ENCODE results near the gene ARHGEF28.

The ARHGEF28 gene

DNA sequence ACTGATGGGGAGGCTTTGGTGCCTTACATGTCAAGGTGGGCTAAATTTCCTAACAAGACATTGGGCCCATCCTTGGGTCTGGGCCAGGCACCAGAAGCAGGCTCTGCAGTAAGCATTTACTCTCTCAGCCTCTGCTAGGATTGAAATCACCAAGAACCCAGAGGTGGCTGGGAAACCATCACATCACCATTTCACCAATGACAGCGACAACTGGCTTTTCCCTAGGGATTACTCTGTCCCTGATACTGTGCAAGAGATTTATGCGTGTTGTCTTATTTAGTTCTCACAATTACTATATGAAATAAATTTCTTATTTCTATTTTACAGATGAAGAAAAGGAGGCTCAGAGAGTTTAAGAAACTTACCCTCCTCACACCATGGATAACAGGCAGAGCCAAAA is 342.2 kb downstream of the ARHGEF28 start:
- TF ChIP-seq PPARA (CRISPR knock-in tag; IDR thresholded peaks at IDR 0.05; ENCODE audit: borderline replicate concordance) (no peak), OSR1 (CRISPR knock-in tag; IDR thresholded peaks at IDR 0.05) (no peak), ESRRG (CRISPR knock-in tag; IDR thresholded peaks at IDR 0.05) (no peak)
- TF ChIP-seq, protein P1, sequence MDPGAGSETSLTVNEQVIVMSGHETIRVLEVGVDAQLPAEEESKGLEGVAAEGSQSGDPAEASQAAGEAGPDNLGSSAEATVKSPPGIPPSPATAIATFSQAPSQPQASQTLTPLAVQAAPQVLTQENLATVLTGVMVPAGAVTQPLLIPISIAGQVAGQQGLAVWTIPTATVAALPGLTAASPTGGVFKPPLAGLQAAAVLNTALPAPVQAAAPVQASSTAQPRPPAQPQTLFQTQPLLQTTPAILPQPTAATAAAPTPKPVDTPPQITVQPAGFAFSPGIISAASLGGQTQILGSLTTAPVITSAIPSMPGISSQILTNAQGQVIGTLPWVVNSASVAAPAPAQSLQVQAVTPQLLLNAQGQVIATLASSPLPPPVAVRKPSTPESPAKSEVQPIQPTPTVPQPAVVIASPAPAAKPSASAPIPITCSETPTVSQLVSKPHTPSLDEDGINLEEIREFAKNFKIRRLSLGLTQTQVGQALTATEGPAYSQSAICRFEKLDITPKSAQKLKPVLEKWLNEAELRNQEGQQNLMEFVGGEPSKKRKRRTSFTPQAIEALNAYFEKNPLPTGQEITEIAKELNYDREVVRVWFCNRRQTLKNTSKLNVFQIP (CRISPR knock-in tag; IDR thresholded peaks at IDR 0.05; ENCODE audit: borderline replicate concordance, low read depth) = no peak
- ATAC-seq = no peak

DNA sequence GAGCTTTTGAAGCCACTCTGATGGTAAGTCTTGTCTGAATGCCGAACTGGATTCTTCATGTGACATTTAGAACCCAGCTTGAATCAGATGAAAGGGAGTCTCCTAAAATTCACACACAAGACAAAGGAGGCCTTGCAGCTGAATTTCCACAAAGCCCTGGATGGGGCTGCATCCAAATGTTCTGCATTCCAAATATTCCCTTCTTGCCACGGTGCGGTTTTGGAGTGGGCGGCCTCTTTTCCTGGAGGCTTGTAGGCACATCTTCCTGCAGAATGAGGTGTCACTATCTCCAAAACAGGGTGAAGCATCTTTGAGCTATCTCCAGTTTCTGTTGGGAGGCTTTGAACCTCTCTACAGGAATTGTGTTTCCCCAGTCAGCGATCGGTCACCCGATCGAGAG is 342.7 kb downstream of the ARHGEF28 start:
- TF ChIP-seq, protein P1 (CRISPR knock-in tag; IDR thresholded peaks at IDR 0.05; ENCODE audit: borderline replicate concordance, low read depth) = no peak
- TF ChIP-seq, protein P2, sequence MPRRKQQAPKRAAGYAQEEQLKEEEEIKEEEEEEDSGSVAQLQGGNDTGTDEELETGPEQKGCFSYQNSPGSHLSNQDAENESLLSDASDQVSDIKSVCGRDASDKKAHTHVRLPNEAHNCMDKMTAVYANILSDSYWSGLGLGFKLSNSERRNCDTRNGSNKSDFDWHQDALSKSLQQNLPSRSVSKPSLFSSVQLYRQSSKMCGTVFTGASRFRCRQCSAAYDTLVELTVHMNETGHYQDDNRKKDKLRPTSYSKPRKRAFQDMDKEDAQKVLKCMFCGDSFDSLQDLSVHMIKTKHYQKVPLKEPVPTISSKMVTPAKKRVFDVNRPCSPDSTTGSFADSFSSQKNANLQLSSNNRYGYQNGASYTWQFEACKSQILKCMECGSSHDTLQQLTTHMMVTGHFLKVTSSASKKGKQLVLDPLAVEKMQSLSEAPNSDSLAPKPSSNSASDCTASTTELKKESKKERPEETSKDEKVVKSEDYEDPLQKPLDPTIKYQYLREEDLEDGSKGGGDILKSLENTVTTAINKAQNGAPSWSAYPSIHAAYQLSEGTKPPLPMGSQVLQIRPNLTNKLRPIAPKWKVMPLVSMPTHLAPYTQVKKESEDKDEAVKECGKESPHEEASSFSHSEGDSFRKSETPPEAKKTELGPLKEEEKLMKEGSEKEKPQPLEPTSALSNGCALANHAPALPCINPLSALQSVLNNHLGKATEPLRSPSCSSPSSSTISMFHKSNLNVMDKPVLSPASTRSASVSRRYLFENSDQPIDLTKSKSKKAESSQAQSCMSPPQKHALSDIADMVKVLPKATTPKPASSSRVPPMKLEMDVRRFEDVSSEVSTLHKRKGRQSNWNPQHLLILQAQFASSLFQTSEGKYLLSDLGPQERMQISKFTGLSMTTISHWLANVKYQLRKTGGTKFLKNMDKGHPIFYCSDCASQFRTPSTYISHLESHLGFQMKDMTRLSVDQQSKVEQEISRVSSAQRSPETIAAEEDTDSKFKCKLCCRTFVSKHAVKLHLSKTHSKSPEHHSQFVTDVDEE (CRISPR knock-in tag; IDR thresholded peaks at IDR 0.05) = no peak
- no peak for TF ChIP-seq ZNF70 (CRISPR knock-in tag; IDR thresholded peaks at IDR 0.05)
- no peak for TF ChIP-seq ZFP3 (CRISPR knock-in tag; IDR thresholded peaks at IDR 0.05)
- TF ChIP-seq TCF4 (CRISPR knock-in tag; IDR thresholded peaks at IDR 0.05; ENCODE audit: borderline replicate concordance) = no peak
- TF ChIP-seq ESRRG (CRISPR knock-in tag; IDR thresholded peaks at IDR 0.05) = no peak
- TF ChIP-seq, protein P3, sequence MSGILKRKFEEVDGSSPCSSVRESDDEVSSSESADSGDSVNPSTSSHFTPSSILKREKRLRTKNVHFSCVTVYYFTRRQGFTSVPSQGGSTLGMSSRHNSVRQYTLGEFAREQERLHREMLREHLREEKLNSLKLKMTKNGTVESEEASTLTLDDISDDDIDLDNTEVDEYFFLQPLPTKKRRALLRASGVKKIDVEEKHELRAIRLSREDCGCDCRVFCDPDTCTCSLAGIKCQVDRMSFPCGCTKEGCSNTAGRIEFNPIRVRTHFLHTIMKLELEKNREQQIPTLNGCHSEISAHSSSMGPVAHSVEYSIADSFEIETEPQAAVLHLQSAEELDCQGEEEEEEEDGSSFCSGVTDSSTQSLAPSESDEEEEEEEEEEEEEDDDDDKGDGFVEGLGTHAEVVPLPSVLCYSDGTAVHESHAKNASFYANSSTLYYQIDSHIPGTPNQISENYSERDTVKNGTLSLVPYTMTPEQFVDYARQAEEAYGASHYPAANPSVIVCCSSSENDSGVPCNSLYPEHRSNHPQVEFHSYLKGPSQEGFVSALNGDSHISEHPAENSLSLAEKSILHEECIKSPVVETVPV (CRISPR knock-in tag; IDR thresholded peaks at IDR 0.05) = no peak
- no peak for TF ChIP-seq ZC3H10 (CRISPR knock-in tag; IDR thresholded peaks at IDR 0.05)
- TF ChIP-seq, protein P4, sequence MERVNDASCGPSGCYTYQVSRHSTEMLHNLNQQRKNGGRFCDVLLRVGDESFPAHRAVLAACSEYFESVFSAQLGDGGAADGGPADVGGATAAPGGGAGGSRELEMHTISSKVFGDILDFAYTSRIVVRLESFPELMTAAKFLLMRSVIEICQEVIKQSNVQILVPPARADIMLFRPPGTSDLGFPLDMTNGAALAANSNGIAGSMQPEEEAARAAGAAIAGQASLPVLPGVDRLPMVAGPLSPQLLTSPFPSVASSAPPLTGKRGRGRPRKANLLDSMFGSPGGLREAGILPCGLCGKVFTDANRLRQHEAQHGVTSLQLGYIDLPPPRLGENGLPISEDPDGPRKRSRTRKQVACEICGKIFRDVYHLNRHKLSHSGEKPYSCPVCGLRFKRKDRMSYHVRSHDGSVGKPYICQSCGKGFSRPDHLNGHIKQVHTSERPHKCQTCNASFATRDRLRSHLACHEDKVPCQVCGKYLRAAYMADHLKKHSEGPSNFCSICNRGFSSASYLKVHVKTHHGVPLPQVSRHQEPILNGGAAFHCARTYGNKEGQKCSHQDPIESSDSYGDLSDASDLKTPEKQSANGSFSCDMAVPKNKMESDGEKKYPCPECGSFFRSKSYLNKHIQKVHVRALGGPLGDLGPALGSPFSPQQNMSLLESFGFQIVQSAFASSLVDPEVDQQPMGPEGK (CRISPR knock-in tag; IDR thresholded peaks at IDR 0.05; ENCODE audit: borderline replicate concordance) = no peak
- TF ChIP-seq ARNTL (CRISPR knock-in tag; IDR thresholded peaks at IDR 0.05; ENCODE audit: borderline replicate concordance, low read depth) = no peak
- no peak for TF ChIP-seq GLIS3 (CRISPR knock-in tag; IDR thresholded peaks at IDR 0.05)
- no peak for TF ChIP-seq RARB (CRISPR knock-in tag; IDR thresholded peaks at IDR 0.05)
- TF ChIP-seq, protein P5, sequence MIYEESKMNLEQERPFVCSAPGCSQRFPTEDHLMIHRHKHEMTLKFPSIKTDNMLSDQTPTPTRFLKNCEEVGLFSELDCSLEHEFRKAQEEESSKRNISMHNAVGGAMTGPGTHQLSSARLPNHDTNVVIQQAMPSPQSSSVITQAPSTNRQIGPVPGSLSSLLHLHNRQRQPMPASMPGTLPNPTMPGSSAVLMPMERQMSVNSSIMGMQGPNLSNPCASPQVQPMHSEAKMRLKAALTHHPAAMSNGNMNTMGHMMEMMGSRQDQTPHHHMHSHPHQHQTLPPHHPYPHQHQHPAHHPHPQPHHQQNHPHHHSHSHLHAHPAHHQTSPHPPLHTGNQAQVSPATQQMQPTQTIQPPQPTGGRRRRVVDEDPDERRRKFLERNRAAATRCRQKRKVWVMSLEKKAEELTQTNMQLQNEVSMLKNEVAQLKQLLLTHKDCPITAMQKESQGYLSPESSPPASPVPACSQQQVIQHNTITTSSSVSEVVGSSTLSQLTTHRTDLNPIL (CRISPR knock-in tag; IDR thresholded peaks at IDR 0.05; ENCODE audit: low read depth) = no peak
- no peak for TF ChIP-seq CSDC2 (CRISPR knock-in tag; IDR thresholded peaks at IDR 0.05)
- no peak for TF ChIP-seq OSR1 (CRISPR knock-in tag; IDR thresholded peaks at IDR 0.05)
- TF ChIP-seq SNAI2 (CRISPR knock-in tag; IDR thresholded peaks at IDR 0.05) = no peak
- no peak for TF ChIP-seq ISL1 (CRISPR knock-in tag; IDR thresholded peaks at IDR 0.05)
- no peak for TF ChIP-seq ZNF8 (CRISPR knock-in tag; IDR thresholded peaks at IDR 0.05)

More for the DNA sequence above, 342.7 kb downstream of the ARHGEF28 start:
- ATAC-seq = no peak
